HG03108 (cell line): Measurements from ENCODE around the gene ABCG1.
A peak's percentile ranks its signal among the peaks of the same experiment; 100 is the strongest.
"Not testable (repeated sequence)": the region's sequence is repeated elsewhere in the genome, so short reads cannot be mapped to it uniquely, and the experiment has no call there.

ENCODE experiments used
- ATAC-seq: cut with Tn5 transposase; IDR thresholded peaks from one replicate; pipeline ENCODE4 v1.9.1; 2021; ENCODE audit warnings: moderate library complexity; ENCODE audit not compliant: unreplicated experiment

ABCG1 gene

DNA sequence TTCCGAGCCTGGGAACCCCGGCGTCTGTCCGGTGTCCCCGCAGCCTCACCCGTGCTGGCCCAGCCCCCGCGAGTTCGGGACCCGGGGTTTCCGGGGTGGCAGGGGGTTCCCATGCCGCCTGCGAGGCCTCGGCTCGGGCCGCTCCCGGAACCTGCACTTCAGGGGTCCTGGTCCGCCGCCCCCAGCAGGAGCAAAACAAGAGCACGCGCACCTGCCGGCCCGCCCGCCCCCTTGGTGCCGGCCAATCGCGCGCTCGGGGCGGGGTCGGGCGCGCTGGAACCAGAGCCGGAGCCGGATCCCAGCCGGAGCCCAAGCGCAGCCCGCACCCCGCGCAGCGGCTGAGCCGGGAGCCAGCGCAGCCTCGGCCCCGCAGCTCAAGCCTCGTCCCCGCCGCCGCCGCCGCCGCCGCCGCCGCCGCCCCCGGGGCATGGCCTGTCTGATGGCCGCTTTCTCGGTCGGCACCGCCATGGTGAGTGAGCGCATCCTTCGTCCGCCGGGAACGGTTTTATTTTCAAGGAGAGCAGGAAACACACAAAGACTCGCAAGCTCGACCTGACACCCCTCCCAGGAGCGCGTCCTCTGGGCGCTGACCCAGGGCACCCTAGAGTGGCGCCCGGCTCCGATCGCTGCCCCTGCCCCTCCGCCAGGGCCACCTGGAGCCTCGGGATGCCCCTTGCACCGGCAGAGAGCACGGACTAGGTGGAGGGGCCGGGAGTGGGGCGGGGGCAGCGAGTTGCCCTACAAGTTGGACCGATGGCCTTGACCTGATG lies at the start of gene ABCG1:
Gene ABCG1 (plus strand): TSS at position 305 of the 770 bp plus-strand sequence. CDS start 123 bp downstream, at position 428.
- ATAC-seq = no peak

- no peak for ATAC-seq
Observed at GRCh38 chr21:42169758-42170157, 49.2 kb upstream of the ABCG1 start.

- ATAC-seq = no peak
Observed at GRCh38 chr21:42171091-42172053, 47.6 kb upstream of the ABCG1 start.

DNA sequence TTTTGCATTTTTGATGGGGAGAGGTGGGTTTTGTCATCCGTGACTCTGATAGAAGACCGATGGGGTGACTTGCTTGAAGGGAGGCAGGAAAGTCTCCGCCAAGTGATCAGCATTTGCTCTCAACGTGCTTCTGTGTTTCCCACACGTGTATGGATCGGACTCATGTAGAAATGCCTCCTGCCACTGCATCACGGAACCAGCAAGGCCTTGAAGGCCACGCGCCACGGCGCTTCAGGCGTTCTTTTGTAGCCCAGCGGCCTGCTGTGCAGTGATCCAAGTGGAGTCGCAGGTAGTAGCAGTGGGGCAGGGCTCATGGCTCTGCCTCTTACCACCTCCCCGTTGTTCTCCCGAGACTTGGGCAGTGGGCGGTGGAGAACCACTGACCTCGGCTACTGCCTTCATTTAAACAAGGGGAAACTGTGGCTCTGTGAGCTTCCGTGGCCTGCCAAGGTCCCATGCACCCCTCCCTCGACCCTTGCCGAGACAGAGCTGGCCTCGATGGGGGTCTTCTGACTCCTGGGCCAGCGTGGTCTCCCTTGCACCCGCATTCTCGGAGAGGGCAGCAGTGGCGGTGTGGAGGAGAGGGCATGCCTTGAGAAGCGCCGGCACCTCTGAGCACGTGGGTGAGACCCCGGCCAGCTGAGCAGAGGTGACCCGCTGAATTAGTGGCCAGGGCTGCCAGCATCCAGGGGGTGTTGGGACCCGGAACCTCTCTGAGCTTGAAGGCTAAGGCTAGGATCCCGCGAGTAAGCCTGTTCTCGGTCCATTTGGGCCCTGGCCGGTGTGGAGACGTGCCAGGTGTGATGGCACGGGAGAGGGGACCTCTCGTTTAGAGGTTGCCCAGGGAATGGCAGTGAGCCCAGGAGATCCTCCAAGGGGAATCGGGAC lies 46.1 kb upstream of the ABCG1 start:
- no peak for ATAC-seq

- ATAC-seq = no peak
Observed at GRCh38 chr21:42174173-42174572, 44.8 kb upstream of the ABCG1 start.

DNA sequence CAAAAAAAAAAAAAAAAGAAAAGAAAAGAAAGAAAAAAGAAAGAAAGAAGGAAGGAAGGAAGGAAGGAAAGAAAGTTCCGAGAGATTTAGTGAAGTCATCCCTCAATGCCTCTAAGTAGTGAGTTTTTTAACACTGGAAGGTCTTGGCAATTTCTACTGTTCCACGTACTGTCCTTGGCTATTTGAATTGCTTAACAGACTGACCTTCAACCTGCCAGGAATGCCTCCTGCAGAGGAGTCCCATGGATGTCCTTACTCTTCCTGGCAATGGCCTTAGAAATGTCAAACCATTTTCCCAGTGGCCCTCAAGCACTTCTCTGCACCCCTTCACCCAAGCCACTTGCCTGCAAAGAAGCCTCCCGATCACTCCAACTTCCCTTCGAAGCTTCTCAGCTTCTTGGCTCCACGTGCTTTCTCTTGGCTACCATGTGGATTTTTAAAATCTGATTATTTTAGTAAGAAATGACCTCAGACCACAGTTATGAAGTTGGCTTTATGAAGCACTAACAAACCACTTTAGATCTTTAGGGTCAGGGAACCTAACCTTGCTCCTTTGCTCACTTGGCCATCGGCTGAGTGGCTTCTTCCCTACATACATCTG lies 43.7 kb upstream of the ABCG1 start:
- no peak for ATAC-seq

- ATAC-seq = no peak
Observed at GRCh38 chr21:42176859-42177258, 42.1 kb upstream of the ABCG1 start.

GRCh38 chr21:42179316-42179715 lies 39.6 kb upstream of the ABCG1 start:
- ATAC-seq = no peak

DNA sequence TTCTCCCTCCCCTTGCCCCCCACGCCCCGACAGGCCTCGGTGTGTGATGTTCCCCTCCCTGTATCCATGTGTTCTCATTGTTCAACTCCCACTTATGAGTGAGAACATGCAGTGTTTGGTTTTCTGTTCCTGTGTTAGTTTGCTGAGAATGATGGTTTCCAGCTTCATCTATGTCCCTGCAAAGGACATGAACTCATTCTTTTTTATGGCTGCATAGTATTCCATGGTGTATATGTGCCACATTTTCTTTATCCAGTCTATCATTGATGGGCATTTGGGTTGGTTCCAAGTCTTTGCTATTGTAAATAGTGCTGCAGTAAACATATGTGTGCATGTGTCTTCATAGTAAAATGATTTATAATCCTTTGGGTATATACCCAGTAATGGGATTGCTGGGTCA lies 38.9 kb upstream of the ABCG1 start:
- not testable (repeated sequence) for ATAC-seq

DNA sequence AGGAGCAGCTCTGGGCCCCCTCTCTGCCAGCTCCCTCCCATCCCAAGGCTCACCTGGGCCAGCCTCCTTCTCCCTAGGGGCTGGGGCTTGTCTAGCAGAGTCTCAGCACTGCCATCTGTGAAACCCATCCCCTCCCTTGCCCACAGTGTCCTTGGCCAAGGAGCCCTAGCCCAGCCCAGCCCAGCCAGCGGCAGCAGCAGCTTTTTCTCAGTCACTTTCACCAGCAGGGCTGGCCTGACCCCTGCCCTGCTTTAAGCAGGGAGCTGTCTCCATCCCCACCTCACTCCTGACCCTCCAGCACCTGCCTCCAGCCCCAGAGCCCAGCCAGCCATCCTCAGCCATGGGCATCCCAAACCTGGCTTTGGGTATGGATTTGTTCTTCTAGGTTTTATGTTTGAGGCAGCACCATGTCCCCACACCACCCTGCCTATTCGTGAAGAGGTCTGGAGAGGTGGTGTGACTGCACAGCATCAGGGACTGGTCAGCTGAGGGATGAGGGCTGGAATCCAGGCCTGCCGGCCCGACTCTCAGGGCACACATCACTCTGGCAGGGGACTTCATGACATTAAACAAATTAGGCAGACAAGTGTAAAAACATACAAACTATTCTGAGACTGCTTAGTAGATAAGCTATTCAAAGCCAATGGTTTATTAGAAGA lies 36.1 kb upstream of the ABCG1 start:
- ATAC-seq = no peak

GRCh38 chr21:42183374-42184266 lies 35.3 kb upstream of the ABCG1 start:
- no peak for ATAC-seq

DNA sequence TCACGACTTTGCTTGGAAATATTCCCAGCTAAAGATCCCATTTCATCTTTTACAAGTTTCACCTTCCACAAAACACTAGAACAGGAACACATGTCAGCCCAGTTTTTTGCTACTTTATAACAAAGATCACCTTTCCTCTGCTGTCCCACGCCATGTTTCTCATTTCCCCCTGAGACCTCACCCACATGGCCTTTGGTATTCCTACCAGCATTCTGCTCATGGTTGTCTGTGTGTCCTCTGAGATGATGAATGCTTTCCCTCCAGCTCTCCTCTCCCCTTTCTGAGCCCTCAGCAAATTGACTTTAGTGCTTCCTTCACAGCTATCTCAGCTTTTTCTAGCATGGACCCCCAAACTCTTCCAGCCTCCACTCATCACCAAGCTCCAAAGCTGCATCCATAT lies 32.3 kb upstream of the ABCG1 start:
- no peak for ATAC-seq

- ATAC-seq = peak; percentile 97
Observed at GRCh38 chr21:42187976-42188653, 30.8 kb upstream of the ABCG1 start.

DNA sequence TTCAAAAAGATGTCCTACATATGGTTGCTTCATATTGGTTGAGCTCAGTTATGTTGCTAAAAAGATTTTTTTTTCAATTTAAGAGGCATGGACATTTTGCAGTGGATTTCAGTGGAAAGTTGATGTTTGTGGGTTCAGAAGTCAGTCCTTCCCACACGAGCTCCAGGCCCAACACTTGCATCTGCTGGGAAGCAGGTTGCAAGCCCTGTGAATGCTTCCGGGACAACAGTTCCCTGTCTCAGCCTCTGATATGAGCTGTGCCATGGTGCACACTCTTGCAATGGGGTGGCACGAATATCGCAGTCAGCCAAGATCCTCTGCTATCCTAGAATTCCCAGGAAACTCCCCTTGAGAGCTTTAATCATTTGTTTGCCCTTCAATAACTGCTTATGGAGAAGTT lies 30.3 kb upstream of the ABCG1 start:
- ATAC-seq = no peak

GRCh38 chr21:42189431-42189830 lies 29.5 kb upstream of the ABCG1 start:
- no peak for ATAC-seq

DNA sequence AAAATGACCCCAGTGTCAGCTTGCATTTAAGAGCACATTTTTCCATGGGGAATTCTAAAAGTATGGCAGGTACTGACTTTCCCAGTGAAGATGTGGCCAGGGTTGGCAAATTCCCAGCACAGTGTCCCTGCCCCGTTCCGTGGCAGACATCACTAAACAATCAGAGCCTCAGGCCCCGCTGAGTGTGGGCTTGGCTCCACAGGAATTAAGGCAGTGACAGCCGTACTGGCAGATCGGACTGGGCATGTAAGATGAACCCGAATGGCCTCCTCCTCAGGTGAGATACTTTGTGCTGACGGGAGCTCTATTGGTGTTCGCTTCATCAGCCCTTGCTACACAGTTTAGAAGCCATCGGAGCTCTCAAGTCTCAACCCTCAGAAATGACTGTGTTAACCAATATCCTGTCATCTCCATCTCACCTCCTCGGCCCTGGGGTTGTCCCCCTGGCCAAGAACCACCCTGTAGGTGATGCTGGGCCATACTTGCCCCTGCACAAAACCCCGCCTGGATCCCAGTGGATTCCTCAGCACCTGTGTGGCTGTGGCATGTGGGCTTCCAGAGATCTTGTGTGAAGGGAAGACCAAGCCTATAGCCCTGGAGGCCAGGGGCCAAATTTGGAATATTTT lies 29.0 kb upstream of the ABCG1 start:
- no peak for ATAC-seq

DNA sequence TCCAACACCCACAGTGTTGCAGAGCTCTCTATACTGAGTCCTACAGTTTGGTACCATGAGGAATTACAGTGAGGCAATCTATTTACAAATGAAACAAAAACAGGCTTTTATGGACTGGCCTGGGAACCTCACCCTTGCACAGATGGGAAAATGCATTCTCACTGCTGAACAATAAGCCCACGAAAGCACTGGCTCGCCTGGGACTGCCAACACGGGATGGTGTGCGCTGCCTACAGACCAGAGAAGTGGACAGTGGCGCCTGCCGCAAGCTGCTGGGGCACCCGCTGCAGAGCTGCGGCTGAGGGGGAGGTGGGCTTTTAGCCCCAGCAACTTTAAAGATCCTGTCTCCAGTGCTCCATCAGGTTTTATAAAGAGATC lies 28.5 kb upstream of the ABCG1 start:
- ATAC-seq = no peak

- ATAC-seq = no peak
Observed at GRCh38 chr21:42191064-42191463, 27.9 kb upstream of the ABCG1 start.
